WTC11 (cell line): ENCODE results near the gene NLE1. TPM values are rescaled to one million over a fixed set of nuclear protein-coding genes. Genes with fewer than 3 reads are reported as not detected.

Source experiments
- ATAC-seq: fragments of 200-7000 bp; cut with Tn5 transposase; 2 replicates; pipeline ENCODE4 v1.10.0; 2021; ENCODE audit warnings: mild to moderate bottlenecking, moderate library complexity
- CTCF ChIA-PET: fragments of 300-600 bp; sonication (Branson Sonifier 250); formaldehyde crosslinking; loops from one replicate; lab custom pipeline; 2021; ENCODE audit warnings: antibody characterized with exemption; lab: Charles Lee
- POLR2A ChIA-PET: fragments of 350-600 bp; sonication (Branson Sonifier 250); formaldehyde crosslinking; loops from one replicate; lab custom pipeline; 2021; ENCODE audit warnings: antibody characterized with exemption; lab: Charles Lee
- DNase-seq: peaks from one replicate; pipeline ENCODE4 v3.0.0; 2021; ENCODE audit warnings: low spot score
- H3K27ac Mint-ChIP-seq: 2 replicates; pipeline ENCODE4 v1.8.0; 2021; ENCODE audit warnings: mixed read lengths
- H3K27me3 Mint-ChIP-seq: 2 replicates; pipeline ENCODE4 v1.8.0; 2021; ENCODE audit warnings: low read depth, mild to moderate bottlenecking, moderate library complexity, mixed read lengths
- H3K36me3 Mint-ChIP-seq: 2 replicates; pipeline ENCODE4 v1.8.0; 2021; ENCODE audit warnings: mixed read lengths
- H3K4me1 Mint-ChIP-seq: 2 replicates; pipeline ENCODE4 v1.8.0; 2022; ENCODE audit warnings: mixed read lengths
- H3K4me3 Mint-ChIP-seq: 2 replicates; pipeline ENCODE4 v1.8.0; 2021; ENCODE audit warnings: mild to moderate bottlenecking, moderate library complexity, mixed read lengths
- H3K9me3 Mint-ChIP-seq: 2 replicates; pipeline ENCODE4 v1.8.0; 2021; ENCODE audit warnings: mixed read lengths
- E2F4 ChIP-seq: sonication (generic); formaldehyde crosslinking; IDR thresholded peaks from 2 replicates; pipeline ENCODE4 v1.8.1; 2022; ENCODE audit warnings: low read depth, mild to moderate bottlenecking, moderate library complexity, missing genetic modification reagents, borderline replicate concordance
- ELF4 ChIP-seq: sonication (generic); formaldehyde crosslinking; IDR thresholded peaks from 2 replicates; pipeline ENCODE4 v1.8.1; 2022; ENCODE audit warnings: low read depth, mild to moderate bottlenecking, moderate library complexity, missing genetic modification reagents
- EMX1 ChIP-seq: fragments of 250-450 bp; sonication (Bioruptor Pico); IDR thresholded peaks from 2 replicates; pipeline ENCODE4 v1.8.0; 2021; ENCODE audit warnings: mild to moderate bottlenecking
- FOXJ3 ChIP-seq: sonication (generic); formaldehyde crosslinking; IDR thresholded peaks from 2 replicates; pipeline ENCODE4 v1.9.0; 2021; ENCODE audit warnings: missing genetic modification reagents, mild to moderate bottlenecking, borderline replicate concordance
- NFATC4 ChIP-seq: fragments of 250-450 bp; sonication (Bioruptor Pico); IDR thresholded peaks from 2 replicates; pipeline ENCODE4 v1.9.0; 2021; ENCODE audit warnings: mild to moderate bottlenecking
- PRDM15 ChIP-seq: sonication (generic); formaldehyde crosslinking; IDR thresholded peaks from 2 replicates; pipeline ENCODE4 v1.8.0; 2022; ENCODE audit warnings: missing genetic modification reagents
- SP1 ChIP-seq: sonication (generic); formaldehyde crosslinking; conservative IDR thresholded peaks from 2 replicates; pipeline ENCODE4 v1.8.1; 2022; ENCODE audit warnings: missing genetic modification reagents
- ZNF219 ChIP-seq: sonication (generic); formaldehyde crosslinking; IDR thresholded peaks from 2 replicates; pipeline ENCODE4 v1.8.0; 2023; ENCODE audit warnings: missing genetic modification reagents, mild to moderate bottlenecking, borderline replicate concordance
- total RNA-seq: library from RNA; stranded (reverse); gene quantifications from 3 replicates; pipeline ENCODE4 v1.2.3, GENCODE V29; 2021
- TF ChIP-seq, protein P1 (sequence below): fragments of 250-450 bp; sonication (Bioruptor Pico); IDR thresholded peaks from 2 replicates; pipeline ENCODE4 v2.1.2; 2022; ENCODE audit warnings: mild to moderate bottlenecking, moderate library complexity
- TF ChIP-seq, protein P2 (sequence below): sonication (generic); formaldehyde crosslinking; IDR thresholded peaks from 2 replicates; pipeline ENCODE4 v1.8.1; 2023; ENCODE audit warnings: mild to moderate bottlenecking, missing genetic modification reagents
- TF ChIP-seq, protein P3 (sequence below): fragments of 250-450 bp; sonication (Bioruptor Pico); conservative IDR thresholded peaks from 2 replicates; pipeline ENCODE4 v1.9.0; 2021; ENCODE audit warnings: mild to moderate bottlenecking
- TF ChIP-seq, protein P4 (sequence below): fragments of 250-450 bp; sonication (Bioruptor Pico); IDR thresholded peaks from 2 replicates; pipeline ENCODE4 v1.9.0; 2021; ENCODE audit warnings: mild to moderate bottlenecking
- TF ChIP-seq, protein P5 (sequence below): sonication (generic); formaldehyde crosslinking; IDR thresholded peaks from 2 replicates; pipeline ENCODE4 v1.8.1; 2023; ENCODE audit warnings: mild to moderate bottlenecking, missing genetic modification reagents
- TF ChIP-seq, protein P6 (sequence below): sonication (generic); formaldehyde crosslinking; IDR thresholded peaks from 2 replicates; pipeline ENCODE4 v1.8.1; 2023; ENCODE audit warnings: mild to moderate bottlenecking, missing genetic modification reagents, moderate library complexity

The NLE1 gene
- total RNA-seq, 1 experiment from 2014 or later: 52.2 TPM

DNA sequence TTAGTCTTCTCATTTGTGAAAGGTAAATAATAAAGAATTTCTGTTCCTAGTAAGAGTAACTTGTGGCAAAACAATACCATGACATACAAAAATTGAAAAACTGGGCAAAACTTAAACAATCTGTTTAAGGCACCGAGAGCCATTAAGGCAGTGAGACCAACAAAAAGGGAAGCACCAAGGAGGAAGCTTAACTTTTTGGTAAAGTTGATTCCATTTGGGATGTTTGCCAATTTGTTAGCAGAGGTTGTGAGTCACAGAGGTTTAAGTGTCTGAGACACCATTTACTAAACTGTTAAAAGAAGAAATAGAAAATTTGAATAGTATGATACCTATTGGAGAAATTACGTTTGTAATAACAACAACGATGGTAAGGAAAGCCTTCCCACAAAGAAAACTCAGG lies 47.2 kb upstream of the NLE1 start (continued):
- TF ChIP-seq, protein P1, sequence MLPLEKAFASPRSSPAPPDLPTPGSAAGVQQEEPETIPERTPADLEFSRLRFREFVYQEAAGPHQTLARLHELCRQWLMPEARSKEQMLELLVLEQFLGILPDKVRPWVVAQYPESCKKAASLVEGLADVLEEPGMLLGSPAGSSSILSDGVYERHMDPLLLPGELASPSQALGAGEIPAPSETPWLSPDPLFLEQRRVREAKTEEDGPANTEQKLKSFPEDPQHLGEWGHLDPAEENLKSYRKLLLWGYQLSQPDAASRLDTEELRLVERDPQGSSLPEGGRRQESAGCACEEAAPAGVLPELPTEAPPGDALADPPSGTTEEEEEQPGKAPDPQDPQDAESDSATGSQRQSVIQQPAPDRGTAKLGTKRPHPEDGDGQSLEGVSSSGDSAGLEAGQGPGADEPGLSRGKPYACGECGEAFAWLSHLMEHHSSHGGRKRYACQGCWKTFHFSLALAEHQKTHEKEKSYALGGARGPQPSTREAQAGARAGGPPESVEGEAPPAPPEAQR: no peak
- no peak for TF ChIP-seq ZNF219 (CRISPR knock-in tag)
- TF ChIP-seq ELF4 (CRISPR knock-in tag): no peak
- TF ChIP-seq E2F4: no peak
- TF ChIP-seq PRDM15 (CRISPR knock-in tag): no peak
- TF ChIP-seq SP1 (CRISPR knock-in tag): no peak
- TF ChIP-seq, protein P2, sequence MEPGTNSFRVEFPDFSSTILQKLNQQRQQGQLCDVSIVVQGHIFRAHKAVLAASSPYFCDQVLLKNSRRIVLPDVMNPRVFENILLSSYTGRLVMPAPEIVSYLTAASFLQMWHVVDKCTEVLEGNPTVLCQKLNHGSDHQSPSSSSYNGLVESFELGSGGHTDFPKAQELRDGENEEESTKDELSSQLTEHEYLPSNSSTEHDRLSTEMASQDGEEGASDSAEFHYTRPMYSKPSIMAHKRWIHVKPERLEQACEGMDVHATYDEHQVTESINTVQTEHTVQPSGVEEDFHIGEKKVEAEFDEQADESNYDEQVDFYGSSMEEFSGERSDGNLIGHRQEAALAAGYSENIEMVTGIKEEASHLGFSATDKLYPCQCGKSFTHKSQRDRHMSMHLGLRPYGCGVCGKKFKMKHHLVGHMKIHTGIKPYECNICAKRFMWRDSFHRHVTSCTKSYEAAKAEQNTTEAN (CRISPR knock-in tag): no peak
- TF ChIP-seq, protein P3, sequence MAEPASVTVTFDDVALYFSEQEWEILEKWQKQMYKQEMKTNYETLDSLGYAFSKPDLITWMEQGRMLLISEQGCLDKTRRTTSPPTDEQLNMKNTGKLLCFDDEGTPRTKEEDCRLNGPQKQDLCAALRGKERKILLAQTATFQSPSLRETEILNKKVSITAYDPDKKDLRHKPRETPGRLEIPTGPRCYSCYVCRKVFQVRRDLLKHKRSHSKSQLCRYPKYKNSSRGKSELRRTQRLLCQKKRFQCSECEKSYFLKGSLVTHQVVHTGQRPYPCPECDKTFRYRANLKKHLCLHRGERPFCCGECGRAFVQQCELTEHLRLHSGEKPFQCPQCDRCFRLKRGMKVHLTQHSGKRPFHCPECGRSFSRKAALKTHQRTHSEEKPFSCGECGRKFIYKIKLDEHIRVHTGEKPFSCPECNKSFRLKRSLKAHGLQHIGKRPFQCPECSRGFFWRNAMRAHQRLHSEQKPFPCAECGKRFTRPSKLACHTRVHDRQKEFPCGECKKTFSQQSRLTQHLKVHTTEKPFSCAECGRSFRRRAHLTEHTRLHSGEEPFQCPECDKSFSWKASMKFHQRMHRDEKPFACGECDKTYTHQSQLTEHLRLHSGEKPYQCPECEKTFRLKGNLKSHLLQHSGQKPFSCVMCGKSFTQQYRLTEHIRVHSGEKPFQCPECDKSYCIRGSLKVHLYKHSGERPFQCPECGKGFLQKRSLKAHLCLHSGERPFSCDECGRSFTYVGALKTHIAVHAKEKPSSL (CRISPR knock-in tag): no peak
- no peak for TF ChIP-seq EMX1 (CRISPR knock-in tag)
- TF ChIP-seq, protein P4, sequence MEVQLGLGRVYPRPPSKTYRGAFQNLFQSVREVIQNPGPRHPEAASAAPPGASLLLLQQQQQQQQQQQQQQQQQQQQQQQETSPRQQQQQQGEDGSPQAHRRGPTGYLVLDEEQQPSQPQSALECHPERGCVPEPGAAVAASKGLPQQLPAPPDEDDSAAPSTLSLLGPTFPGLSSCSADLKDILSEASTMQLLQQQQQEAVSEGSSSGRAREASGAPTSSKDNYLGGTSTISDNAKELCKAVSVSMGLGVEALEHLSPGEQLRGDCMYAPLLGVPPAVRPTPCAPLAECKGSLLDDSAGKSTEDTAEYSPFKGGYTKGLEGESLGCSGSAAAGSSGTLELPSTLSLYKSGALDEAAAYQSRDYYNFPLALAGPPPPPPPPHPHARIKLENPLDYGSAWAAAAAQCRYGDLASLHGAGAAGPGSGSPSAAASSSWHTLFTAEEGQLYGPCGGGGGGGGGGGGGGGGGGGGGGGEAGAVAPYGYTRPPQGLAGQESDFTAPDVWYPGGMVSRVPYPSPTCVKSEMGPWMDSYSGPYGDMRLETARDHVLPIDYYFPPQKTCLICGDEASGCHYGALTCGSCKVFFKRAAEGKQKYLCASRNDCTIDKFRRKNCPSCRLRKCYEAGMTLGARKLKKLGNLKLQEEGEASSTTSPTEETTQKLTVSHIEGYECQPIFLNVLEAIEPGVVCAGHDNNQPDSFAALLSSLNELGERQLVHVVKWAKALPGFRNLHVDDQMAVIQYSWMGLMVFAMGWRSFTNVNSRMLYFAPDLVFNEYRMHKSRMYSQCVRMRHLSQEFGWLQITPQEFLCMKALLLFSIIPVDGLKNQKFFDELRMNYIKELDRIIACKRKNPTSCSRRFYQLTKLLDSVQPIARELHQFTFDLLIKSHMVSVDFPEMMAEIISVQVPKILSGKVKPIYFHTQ (CRISPR knock-in tag): no peak
- no peak for TF ChIP-seq FOXJ3 (CRISPR knock-in tag)

- H3K4me3 Mint-ChIP-seq: no peak overlapping the region
- peaks cover 15% of the 10 kb centered on the region for H3K27me3 Mint-ChIP-seq
- H3K9me3 Mint-ChIP-seq: peaks cover 7% of the 10 kb centered on the region; the same call in 1 of the 2 replicates
- POLR2A ChIA-PET: no interaction called here
- H3K27ac Mint-ChIP-seq: no peak overlapping the region
- no peaks in the 10 kb centered on the region for H3K4me1 Mint-ChIP-seq
- DNase-seq (no peak), ATAC-seq (no peak)
- TF ChIP-seq, protein P5, sequence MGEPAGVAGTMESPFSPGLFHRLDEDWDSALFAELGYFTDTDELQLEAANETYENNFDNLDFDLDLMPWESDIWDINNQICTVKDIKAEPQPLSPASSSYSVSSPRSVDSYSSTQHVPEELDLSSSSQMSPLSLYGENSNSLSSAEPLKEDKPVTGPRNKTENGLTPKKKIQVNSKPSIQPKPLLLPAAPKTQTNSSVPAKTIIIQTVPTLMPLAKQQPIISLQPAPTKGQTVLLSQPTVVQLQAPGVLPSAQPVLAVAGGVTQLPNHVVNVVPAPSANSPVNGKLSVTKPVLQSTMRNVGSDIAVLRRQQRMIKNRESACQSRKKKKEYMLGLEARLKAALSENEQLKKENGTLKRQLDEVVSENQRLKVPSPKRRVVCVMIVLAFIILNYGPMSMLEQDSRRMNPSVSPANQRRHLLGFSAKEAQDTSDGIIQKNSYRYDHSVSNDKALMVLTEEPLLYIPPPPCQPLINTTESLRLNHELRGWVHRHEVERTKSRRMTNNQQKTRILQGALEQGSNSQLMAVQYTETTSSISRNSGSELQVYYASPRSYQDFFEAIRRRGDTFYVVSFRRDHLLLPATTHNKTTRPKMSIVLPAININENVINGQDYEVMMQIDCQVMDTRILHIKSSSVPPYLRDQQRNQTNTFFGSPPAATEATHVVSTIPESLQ (CRISPR knock-in tag): no peak
- TF ChIP-seq, protein P2 (CRISPR knock-in tag): no peak
- TF ChIP-seq, protein P6, sequence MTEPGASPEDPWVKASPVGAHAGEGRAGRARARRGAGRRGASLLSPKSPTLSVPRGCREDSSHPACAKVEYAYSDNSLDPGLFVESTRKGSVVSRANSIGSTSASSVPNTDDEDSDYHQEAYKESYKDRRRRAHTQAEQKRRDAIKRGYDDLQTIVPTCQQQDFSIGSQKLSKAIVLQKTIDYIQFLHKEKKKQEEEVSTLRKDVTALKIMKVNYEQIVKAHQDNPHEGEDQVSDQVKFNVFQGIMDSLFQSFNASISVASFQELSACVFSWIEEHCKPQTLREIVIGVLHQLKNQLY (CRISPR knock-in tag): no peak
- no peak for TF ChIP-seq NFATC4
- CTCF ChIA-PET: no interaction called here
- no peaks in the 10 kb centered on the region for H3K36me3 Mint-ChIP-seq
Observed at GRCh38 chr17:35188111-35188510, 46.0 kb upstream of the NLE1 start.
